Smooth muscle cell (in vitro differentiated cells): ENCODE results near the gene FOXN3. TPM values are rescaled to one million over a fixed set of nuclear protein-coding genes. Genes with fewer than 3 reads are reported as not detected.

ENCODE experiments used
- DNase-seq: peaks from one replicate; lab custom pipeline; 2025; ENCODE audit not compliant: unreplicated experiment; lab: John Stamatoyannopoulos, UW
- H2AFZ ChIP-seq: fragments of 200-600 bp; sonication (generic); 2 replicates; pipeline ENCODE4 v1.6.0; 2016; ENCODE audit warnings: antibody characterized with exemption, low read depth, mild to moderate bottlenecking
- H3F3A ChIP-seq: fragments of 200-600 bp; sonication (generic); 2 replicates; pipeline ENCODE4 v1.6.0; 2017; ENCODE audit warnings: antibody characterized with exemption, low read depth
- H3K27ac ChIP-seq: fragments of 200-600 bp; sonication (generic); 2 replicates; pipeline ENCODE4 v1.5.1; 2016; ENCODE audit warnings: low read depth, mild to moderate bottlenecking
- H3K27me3 ChIP-seq: fragments of 200-600 bp; sonication (generic); 2 replicates; pipeline ENCODE4 v1.6.1; 2016; ENCODE audit warnings: low read depth, mild to moderate bottlenecking
- H3K36me3 ChIP-seq: fragments of 200-600 bp; sonication (generic); 2 replicates; pipeline ENCODE4 v1.5.1; 2016; ENCODE audit warnings: low read depth
- H3K4me1 ChIP-seq: fragments of 200-600 bp; sonication (generic); 2 replicates; pipeline ENCODE4 v1.5.1; 2016; ENCODE audit warnings: low read depth
- H3K4me2 ChIP-seq: fragments of 200-600 bp; sonication (generic); 2 replicates; pipeline ENCODE4 v1.6.0; 2016; ENCODE audit warnings: mild to moderate bottlenecking
- H3K4me3 ChIP-seq: fragments of 200-600 bp; sonication (generic); 2 replicates; pipeline ENCODE4 v1.5.1; 2016; ENCODE audit warnings: mild to moderate bottlenecking
- H3K79me2 ChIP-seq: fragments of 200-600 bp; sonication (generic); 2 replicates; pipeline ENCODE4 v1.6.0; 2016; ENCODE audit warnings: low read depth, mild to moderate bottlenecking
- H3K9ac ChIP-seq: fragments of 200-600 bp; sonication (generic); 2 replicates; pipeline ENCODE4 v1.6.0; 2016; ENCODE audit warnings: low read depth
- H3K9me3 ChIP-seq: fragments of 200-600 bp; sonication (generic); replicated peaks from 2 replicates; pipeline ENCODE4 v1.5.1; 2016; ENCODE audit warnings: low read depth
- H4K20me1 ChIP-seq: fragments of 200-600 bp; sonication (generic); 2 replicates; pipeline ENCODE4 v1.6.0; 2016; ENCODE audit warnings: low read depth
- WGBS: methylation state at CpG from one replicate; pipeline ENCODE4 v1.1.7; 2016; ENCODE audit warnings: low lambda C conversion rate; 5-methylcytosine and 5-hydroxymethylcytosine counted together
- polyA plus RNA-seq: library from polyadenylated mRNA; unstranded; fragments of >200 nt; fragmentation: Nextera tagmentation; extraction: Ambion mirVana; gene quantifications from 2 replicates; pipeline ENCODE4 v1.2.1, GENCODE V29; 2016
- total RNA-seq: library from RNA; depleted of rRNA; stranded (reverse); fragments of >200 nt; gene quantifications from 2 replicates; pipeline ENCODE4 v1.2.3, GENCODE V29; 2014
- TF ChIP-seq, protein P1 (sequence below): fragments of 200-600 bp; sonication (generic); IDR thresholded peaks from 2 replicates; pipeline ENCODE4 v1.5.1; 2017; ENCODE audit warnings: borderline replicate concordance, mild to moderate bottlenecking, antibody characterized with exemption; ENCODE audit not compliant: insufficient read depth, poor library complexity, severe bottlenecking

The FOXN3 gene
- total and polyA plus RNA-seq, 2 experiments from 2014 or later: 24.5 to 31.5 TPM

DNA sequence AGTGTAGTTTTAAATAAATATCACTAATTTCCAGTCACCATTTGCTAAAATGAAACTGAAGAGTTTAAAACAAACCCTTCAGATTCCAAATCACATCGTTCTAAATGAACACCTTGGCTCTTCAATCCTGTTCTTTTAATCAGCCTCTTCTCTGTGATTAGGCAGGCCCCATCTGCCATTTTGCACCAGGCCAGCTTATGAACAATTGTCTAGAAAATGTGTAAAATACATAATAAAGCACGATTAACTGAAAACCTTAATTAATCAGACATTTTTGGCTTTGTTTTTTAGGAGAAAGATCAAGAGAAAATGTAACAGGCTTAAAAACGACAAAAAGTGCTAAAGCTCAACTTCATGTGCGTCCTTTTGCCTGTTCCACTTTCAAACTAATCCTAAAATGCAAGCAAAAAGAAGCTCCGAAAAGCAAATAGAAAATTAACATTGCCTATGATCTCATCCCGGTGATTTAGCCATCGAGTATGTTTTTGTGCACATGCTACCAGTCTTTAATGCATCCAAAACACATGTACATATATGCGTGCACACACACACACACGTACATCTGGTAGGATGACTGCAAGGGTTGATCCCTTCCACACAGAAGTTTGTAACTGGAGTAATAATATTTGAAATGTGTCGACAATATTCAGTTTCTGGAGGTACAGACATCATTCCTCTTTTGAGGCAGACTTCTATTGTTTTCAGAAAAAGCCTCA, 288.6 kb downstream of the FOXN3 start:
- no peaks in the 10 kb centered on the region for H3K79me2 ChIP-seq
- H3F3A ChIP-seq: no peaks in the 10 kb centered on the region
- no peak overlapping the region for H3K4me2 ChIP-seq
- H3K4me1 ChIP-seq: no peaks in the 10 kb centered on the region
- no peak overlapping the region for H3K4me3 ChIP-seq
- no peak overlapping the region for H3K27ac ChIP-seq
- DNase-seq: no peak
- H2AFZ ChIP-seq: no peak overlapping the region
- H3K9me3 ChIP-seq: no peaks in the 10 kb centered on the region
- H3K9ac ChIP-seq: no peak overlapping the region
- TF ChIP-seq, protein P1, sequence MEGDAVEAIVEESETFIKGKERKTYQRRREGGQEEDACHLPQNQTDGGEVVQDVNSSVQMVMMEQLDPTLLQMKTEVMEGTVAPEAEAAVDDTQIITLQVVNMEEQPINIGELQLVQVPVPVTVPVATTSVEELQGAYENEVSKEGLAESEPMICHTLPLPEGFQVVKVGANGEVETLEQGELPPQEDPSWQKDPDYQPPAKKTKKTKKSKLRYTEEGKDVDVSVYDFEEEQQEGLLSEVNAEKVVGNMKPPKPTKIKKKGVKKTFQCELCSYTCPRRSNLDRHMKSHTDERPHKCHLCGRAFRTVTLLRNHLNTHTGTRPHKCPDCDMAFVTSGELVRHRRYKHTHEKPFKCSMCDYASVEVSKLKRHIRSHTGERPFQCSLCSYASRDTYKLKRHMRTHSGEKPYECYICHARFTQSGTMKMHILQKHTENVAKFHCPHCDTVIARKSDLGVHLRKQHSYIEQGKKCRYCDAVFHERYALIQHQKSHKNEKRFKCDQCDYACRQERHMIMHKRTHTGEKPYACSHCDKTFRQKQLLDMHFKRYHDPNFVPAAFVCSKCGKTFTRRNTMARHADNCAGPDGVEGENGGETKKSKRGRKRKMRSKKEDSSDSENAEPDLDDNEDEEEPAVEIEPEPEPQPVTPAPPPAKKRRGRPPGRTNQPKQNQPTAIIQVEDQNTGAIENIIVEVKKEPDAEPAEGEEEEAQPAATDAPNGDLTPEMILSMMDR: no peak
- no peaks in the 10 kb centered on the region for H3K36me3 ChIP-seq
- H4K20me1 ChIP-seq: no peaks in the 10 kb centered on the region
- WGBS: 94% methylated on average over 10 of the region's 10 CpGs
- H3K27me3 ChIP-seq: peaks cover 4% of the 10 kb centered on the region

- DNase-seq: no peak
Measured at GRCh38 chr14:89126461-89126860, 290.6 kb downstream of the FOXN3 start.

DNA sequence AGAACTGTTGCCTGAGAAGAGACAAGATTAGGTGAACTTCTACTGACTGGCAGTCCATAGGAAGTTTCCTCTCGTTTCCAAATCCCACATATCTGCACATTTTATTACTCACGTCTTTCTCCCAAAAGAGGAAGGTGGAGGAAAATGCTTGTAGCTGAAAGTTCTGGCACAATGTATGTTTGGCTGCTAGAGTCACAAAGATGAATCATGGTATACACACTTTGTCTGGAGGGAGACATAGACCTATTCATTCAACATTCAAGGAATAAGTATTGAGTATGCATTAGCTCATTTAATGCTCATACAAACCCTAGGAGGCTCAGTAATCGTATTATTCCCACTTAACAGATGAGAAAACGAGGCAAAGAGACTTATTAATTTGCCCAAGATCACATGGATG, 291.8 kb downstream of the FOXN3 start:
- no peaks in the 10 kb centered on the region for H3K36me3 ChIP-seq
- no peak overlapping the region for H3K27ac ChIP-seq
- H3K9ac ChIP-seq: no peak overlapping the region
- no peak overlapping the region for H3K4me2 ChIP-seq
- H3K4me1 ChIP-seq: peaks cover 7% of the 10 kb centered on the region
- no peak overlapping the region for H2AFZ ChIP-seq
- peaks cover 4% of the 10 kb centered on the region for H3K27me3 ChIP-seq
- no peak for DNase-seq
- H3K79me2 ChIP-seq: no peaks in the 10 kb centered on the region
- H3K4me3 ChIP-seq: no peak overlapping the region
- no peaks in the 10 kb centered on the region for H3F3A ChIP-seq
- WGBS: 68% methylated on average over 4 of the region's 4 CpGs
- H4K20me1 ChIP-seq: no peaks in the 10 kb centered on the region
- TF ChIP-seq, protein P1: no peak
- H3K9me3 ChIP-seq: no peaks in the 10 kb centered on the region

More at GRCh38 chr14:89126461-89126860, 290.6 kb downstream of the FOXN3 start:
- H3K27me3 ChIP-seq: peaks cover 4% of the 10 kb centered on the region
- 68% methylated on average over 4 of the region's 4 CpGs for WGBS
- H3K79me2 ChIP-seq: no peaks in the 10 kb centered on the region
- no peak overlapping the region for H3K9ac ChIP-seq
- peaks cover 7% of the 10 kb centered on the region for H3K4me1 ChIP-seq
- no peaks in the 10 kb centered on the region for H3K9me3 ChIP-seq
- H4K20me1 ChIP-seq: no peaks in the 10 kb centered on the region
- H3K4me2 ChIP-seq: no peak overlapping the region
- TF ChIP-seq, protein P1: no peak
- H2AFZ ChIP-seq: no peak overlapping the region
- H3K27ac ChIP-seq: no peak overlapping the region
- H3K36me3 ChIP-seq: no peaks in the 10 kb centered on the region
- no peak overlapping the region for H3K4me3 ChIP-seq
- H3F3A ChIP-seq: no peaks in the 10 kb centered on the region

DNA sequence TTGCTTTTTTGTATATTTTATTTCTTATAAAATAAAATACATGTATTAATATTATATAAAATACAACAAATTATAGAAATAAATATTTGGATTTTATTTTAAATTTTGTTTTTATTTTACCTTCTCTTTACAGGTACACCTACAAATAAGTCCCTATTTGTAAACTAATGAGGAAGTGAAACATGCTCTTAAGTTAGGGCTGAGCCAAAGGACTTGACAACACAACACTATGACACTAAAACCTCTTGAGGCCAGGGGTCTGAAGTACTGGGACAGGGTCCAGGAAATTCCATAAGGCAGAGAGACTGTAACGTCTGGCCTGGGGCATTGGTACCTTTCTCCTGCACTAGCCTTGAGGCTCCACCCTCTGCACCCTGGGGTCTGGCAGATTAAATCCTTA, 293.2 kb downstream of the FOXN3 start:
- 75% methylated on average over 1 of the region's 1 CpG for WGBS
- H3K9ac ChIP-seq: no peak overlapping the region

More for the DNA sequence above, 293.2 kb downstream of the FOXN3 start:
- H3K27ac ChIP-seq: no peak overlapping the region
- no peak overlapping the region for H3K4me3 ChIP-seq
- no peaks in the 10 kb centered on the region for H3K36me3 ChIP-seq
- H3K4me2 ChIP-seq: no peak overlapping the region
- TF ChIP-seq, protein P1: no peak
- peaks cover 7% of the 10 kb centered on the region for H3K4me1 ChIP-seq
- no peak overlapping the region for H2AFZ ChIP-seq
- H3K27me3 ChIP-seq: peaks cover 4% of the 10 kb centered on the region
- no peaks in the 10 kb centered on the region for H3K79me2 ChIP-seq
- H3F3A ChIP-seq: no peaks in the 10 kb centered on the region
- DNase-seq: no peak
- H4K20me1 ChIP-seq: no peaks in the 10 kb centered on the region
- H3K9me3 ChIP-seq: no peaks in the 10 kb centered on the region
